Measurements from ENCODE around the gene APOL2.
"Not testable (repeated sequence)": the region's sequence is repeated elsewhere in the genome, so short reads cannot be mapped to it uniquely, and the experiment has no call there.

The APOL2 gene

GRCh38 chr22:36197514-36198146, 41.7 kb downstream of the APOL2 start:
- DNase-seq (ENCODE audit: low read depth): no peak

DNA sequence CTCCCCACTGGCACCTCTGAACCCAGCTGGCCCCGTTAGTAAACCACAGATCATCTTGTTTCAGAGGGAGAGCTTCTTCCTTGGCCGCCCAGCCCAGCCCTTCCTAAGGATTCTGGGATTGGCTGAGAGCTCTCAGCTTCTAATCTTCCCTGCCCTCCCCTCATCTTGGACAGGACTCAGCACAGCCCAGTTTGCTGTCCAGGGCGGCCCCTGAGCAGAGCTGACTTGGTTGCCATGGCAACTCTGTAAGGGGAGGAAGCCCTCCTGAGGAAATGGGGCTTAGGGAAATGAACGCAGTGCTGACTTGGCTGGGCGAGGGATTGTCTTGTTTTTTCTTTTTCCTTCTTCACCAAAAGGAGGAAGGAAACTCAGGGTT, 42.3 kb downstream of the APOL2 start:
- no peak for DNase-seq (ENCODE audit: low read depth)

DNA sequence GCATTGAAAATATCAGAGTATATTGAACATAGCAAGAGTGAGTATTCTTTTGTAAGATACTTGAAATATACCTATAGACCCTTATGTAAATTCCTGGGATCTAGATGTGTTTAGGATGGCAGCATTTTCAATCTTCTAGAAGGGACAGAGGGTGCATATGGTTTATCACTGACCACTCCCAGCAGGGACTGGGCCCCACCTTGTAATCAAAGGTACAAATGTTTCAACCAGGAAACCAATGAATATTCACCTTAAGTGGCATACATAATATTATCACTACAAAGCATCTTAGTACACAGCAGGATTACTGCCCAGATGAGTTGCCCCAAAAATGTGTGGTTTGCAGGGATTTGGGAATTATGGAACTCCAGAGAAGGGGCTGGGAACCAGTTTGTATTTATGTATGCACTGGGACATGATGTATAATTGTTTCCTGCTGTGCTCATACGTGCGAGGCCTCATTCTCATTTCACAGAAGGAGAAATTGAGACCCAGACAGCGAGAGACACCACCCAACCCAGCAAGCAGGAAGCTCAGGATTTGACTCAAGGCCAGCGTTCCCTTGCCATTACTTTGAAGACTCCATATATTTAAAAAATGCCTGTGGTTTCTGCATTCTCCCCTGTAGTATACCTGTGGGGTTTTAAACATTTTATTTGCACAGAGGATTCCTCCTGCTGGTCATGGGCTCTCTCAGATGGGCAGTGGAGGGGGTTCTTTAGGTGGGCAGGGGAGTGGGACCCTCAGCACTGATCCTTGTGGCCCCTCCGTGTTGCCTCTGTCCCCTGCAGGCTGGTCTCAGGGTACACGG, 42.9 kb downstream of the APOL2 start:
- no peak for DNase-seq (ENCODE audit: low read depth)

- DNase-seq (ENCODE audit: low read depth): no peak
Observed at GRCh38 chr22:36194971-36195370, 44.4 kb downstream of the APOL2 start.

- DNase-seq (ENCODE audit: low read depth): no peak
Observed at GRCh38 chr22:36194385-36194784, 44.9 kb downstream of the APOL2 start.

DNA sequence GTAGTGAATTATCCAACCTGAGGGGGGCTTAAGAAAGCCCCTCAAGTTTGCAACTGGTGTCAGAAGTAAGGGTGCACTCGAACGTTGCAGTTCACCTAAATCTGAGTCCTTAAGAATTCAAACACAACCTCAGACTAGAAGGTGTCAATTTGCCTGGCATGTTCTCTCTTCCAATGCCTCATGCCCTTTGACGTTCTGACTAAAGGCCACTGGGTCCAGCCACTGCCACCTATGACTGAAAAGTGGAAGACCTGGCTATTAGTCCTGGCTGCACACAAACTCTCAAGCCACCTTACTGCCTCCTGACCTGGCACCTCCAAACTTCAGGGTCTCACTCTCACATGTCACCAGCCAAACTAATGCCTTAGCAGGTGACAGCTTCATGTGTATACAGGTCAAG, 45.8 kb downstream of the APOL2 start:
- no peak for DNase-seq (ENCODE audit: low read depth)

- no peak for DNase-seq (ENCODE audit: low read depth)
Observed at GRCh38 chr22:36193171-36193570, 46.2 kb downstream of the APOL2 start.

DNA sequence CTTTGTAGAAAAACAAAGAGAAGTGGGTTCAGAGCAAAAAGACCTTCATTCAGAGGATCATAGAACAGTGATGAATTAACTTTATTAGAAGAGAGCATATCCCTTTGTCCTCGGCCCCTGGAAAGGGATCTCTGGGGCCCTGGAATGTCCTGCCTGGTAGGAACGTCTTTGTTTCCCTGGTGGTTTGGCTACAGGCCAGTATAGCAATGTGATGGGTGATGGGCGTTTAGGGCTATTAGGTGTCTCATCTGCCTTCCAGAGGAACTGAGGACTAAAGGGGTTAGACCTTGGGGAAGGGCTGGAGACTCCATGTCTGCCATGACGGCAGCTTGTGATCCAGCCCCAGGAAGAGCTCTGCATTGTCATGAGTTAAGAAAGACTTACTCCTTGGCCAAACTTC, 46.8 kb downstream of the APOL2 start:
- no peak for DNase-seq (ENCODE audit: low read depth)

DNA sequence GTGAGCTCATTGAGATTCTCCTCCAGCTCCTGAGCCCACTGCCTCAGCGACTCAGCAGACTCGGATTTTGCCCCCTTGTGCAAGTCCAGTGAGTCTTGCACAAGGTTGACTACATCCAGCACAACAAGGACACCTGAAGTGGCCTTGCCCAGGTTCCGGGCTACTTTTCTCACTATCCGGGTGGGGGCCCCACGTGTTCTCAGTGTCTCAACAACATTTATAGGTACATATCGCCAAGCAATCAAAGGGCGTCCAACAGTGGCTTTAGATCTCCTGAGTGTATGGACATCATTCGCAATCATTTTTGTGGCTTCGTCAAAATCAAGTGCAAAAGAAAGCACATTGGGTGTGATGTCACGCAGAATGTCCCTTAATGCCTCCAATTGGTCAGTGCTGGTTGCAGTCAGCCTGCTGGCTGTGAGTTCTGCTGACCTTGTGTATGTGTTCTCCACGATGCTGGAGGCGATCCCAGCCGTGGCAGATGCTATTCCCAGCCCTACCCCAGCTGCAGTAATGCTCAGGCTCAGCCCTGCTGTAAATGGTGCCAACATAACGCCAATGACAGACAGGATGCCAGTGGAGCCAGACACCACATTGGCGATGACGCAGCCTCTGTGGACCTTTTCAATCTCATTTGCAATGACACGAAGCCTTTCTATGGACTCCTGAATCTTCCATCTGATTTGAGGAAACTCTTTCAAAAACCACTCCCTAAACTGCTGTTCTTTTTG, 48.1 kb downstream of the APOL2 start:
- peak; percentile 72 for DNase-seq (ENCODE audit: low read depth)

- not testable (repeated sequence) for DNase-seq (ENCODE audit: low read depth)
Observed at GRCh38 chr22:36187862-36188261, 51.5 kb downstream of the APOL2 start.

DNA sequence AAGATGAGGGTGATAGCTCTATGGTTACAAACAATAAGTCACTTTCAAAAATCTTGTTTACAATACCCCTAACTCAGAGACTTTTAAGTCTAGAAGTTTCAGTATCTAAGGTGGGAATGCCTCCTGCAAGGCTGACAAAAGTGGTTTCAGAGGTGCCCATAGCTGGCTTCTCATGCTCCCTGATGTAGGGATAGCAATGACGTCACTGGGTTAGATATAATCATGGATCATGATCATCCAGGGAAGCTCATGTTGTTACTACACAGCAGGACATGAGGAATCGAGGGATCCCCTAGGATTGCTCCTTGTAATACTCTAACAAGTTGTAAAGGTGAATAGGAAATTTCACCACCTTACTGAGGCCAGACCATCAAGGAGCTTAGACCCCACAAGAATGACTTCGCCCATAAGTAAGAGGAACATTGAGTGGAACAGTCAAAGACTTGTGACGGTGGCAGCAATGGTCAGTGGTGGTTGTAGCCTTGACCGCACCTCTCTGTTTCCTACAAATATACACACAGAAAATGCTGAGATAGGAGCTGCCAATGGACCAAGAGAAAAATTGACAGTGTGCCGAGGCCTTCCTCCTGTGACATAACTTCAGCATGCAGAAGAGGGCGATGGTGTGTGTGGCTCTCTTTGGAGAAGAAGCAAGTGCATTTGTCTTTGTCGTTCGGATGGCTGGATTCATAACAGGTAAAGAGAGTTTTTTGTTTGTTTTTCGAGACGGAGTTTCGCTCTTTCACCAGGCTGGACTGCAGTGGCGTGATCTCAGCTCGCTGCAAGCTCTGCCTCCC, 53.3 kb downstream of the APOL2 start:
- DNase-seq (ENCODE audit: low read depth): no peak

- no peak for DNase-seq (ENCODE audit: low read depth)
Observed at GRCh38 chr22:36184433-36185025, 54.8 kb downstream of the APOL2 start.

DNA sequence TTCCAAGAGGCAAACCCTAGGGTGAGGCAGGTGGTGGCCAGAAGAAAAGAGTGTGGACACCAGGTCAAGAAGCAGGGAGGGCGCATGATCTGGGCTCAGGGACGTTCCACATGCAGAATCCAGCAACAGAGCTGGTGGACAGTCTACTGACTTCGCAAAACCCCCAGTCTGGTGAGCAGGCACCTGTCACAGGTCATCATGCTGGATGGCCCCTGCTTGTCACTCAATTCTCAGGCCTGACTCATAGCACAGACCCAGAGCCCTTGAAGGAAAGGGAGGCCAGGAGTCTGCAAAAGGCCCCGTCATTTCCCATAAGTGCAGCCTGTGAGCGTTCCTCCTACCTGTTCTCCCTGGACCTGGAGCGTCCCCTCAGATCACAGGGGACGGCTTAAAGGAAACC, 55.9 kb downstream of the APOL2 start:
- no peak for DNase-seq (ENCODE audit: low read depth)

DNA sequence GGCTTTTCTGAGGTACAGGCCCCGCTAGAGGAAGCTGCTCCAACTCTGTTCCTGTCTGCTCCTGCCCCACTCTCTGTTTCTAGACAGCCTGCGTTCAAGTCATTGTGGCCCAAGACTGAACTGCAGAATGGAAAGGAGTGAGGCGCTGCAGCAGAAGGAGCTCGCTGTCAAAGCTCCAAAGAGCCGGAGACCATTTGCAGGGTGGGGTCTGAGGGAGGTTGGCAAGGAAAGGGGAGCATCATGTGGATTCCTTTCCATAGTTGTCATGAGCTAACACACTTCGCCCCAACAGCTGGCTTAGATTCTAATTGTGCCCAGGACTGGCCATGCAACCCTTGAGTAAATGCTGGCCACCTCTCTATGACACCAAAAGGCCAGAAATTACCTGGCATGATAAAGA, 56.5 kb downstream of the APOL2 start:
- no peak for DNase-seq (ENCODE audit: low read depth)

GRCh38 chr22:36182056-36182455, 57.3 kb downstream of the APOL2 start:
- DNase-seq (ENCODE audit: low read depth): no peak

DNA sequence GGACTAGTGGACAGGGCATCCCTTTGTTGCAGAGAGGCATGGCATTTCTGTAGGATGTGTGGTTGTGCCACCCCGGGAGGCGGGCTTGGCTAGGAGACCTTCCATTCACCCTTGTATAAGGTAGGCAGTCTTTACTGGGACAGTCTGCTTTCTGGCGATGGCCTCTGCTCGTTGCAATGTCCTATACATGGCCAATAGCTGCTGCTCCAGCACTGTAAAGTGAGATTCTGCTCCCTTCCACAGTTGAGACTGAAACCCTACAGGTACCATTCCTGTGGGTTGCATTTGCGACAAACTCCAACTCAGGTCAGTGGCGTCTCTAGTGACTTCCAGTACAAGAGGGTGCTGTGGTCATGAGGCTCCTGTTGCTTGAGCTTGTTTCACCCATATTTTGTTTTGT, 58.4 kb downstream of the APOL2 start:
- DNase-seq (ENCODE audit: low read depth): no peak

GRCh38 chr22:36180038-36180880, 59.1 kb downstream of the APOL2 start:
- DNase-seq (ENCODE audit: low read depth): no peak

DNA sequence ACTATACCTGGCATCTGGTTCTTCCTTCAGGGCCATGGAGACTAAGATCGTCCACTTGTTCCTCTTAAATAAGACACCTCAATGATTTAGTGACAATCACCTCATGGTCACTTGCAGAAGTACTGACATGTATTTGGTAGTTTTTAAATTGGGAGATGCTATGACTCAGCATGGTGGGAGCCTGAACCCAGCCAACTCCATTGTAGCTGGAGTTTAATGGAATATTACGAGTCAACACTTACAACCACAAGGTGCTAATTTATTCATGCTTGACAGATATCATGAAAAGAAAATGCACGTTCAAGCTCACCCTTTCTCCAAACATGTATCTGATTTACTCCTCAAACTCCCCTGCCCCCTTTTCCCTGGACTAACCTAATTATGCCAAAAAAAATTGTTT, 62.2 kb downstream of the APOL2 start:
- no peak for DNase-seq (ENCODE audit: low read depth)
